Stimulated activated CD8-positive, alpha-beta memory T cell treated with anti-CD3 and anti-CD28 coated beads, Interleukin-2, amount 100 ng/mL, for 48 hours (primary cell): ENCODE measurements around the gene SPATA31A1.
"Not testable (repeated sequence)": the region's sequence is repeated elsewhere in the genome, so short reads cannot be mapped to it uniquely, and the experiment has no call there.

ENCODE experiments used
- DNase-seq, 2 donors: peaks; one replicate each; pipeline ENCODE4 v3.0.0-alpha.2; 2020; ENCODE audit warnings: low read depth in 2 of 2

SPATA31A1 gene

GRCh38 chr9:39355369-39355768, at the start of gene SPATA31A1:
SPATA31A1 (plus strand) TSS chr9:39355669; CDS start chr9:39355731, 62 bp downstream.
- not testable (repeated sequence) for DNase-seq

GRCh38 chr9:39407261-39408204, 52.1 kb downstream of the SPATA31A1 start:
- not testable (repeated sequence) for DNase-seq

- not testable (repeated sequence) for DNase-seq
These were observed 55.9 kb downstream of the SPATA31A1 start for GRCh38 chr9:39411254-39411940.
